Panc1 (cell line): ENCODE measurements around the gene TIMP1. TPM values are rescaled to one million over a fixed set of nuclear protein-coding genes. Genes with fewer than 3 reads are reported as not detected.
A peak's percentile ranks its signal among the peaks of the same experiment; 100 is the strongest.

Experiments used
- ATAC-seq: fragments of 200-7000 bp; cut with Tn5 transposase; 2 replicates; pipeline ENCODE4 v1.9.1; 2020; ENCODE audit warnings: mild to moderate bottlenecking, moderate library complexity
- BruUV-seq: library from RNA; stranded (reverse); fragments of 400-500 nt; replicated peaks from 2 replicates; lab custom pipeline; 2021; lab: Mats Ljungman, UMichigan
- CTCF ChIA-PET: fragments of 300-600 bp; sonication (Branson Sonifier 250); formaldehyde crosslinking; loops from one replicate; lab custom pipeline; 2022; ENCODE audit warnings: antibody characterized with exemption; lab: Charles Lee
- POLR2A ChIA-PET: fragments of 300-600 bp; sonication (Branson Sonifier 250); formaldehyde crosslinking; loops from one replicate; lab custom pipeline; 2022; ENCODE audit warnings: antibody characterized with exemption; lab: Charles Lee
- DNase-seq: peaks from one replicate; pipeline ENCODE4 v3.0.0-alpha.2; 2010; ENCODE audit warnings: low read depth, low spot score
- H3K27ac ChIP-seq: 2 replicates; pipeline ENCODE4 v1.5.1; 2011; ENCODE audit warnings: mild to moderate bottlenecking, low read length, inconsistent platforms
- H3K27me3 ChIP-seq: fragments of 200-500 bp; sonication (Bioruptor generic); 2 replicates; pipeline ENCODE4 v1.6.0; 2014; ENCODE audit warnings: low read length, inconsistent platforms; ENCODE audit not compliant: control insufficient read depth, insufficient read depth
- H3K36me3 ChIP-seq: fragments of 200-500 bp; sonication (Bioruptor generic); 2 replicates; pipeline ENCODE4 v1.5.1; 2014; ENCODE audit warnings: inconsistent platforms, mild to moderate bottlenecking, low read length, moderate library complexity; ENCODE audit not compliant: control insufficient read depth, insufficient read depth
- H3K4me1 ChIP-seq: 2 replicates; pipeline ENCODE4 v1.5.1; 2011; ENCODE audit warnings: inconsistent platforms, mild to moderate bottlenecking, low read length, moderate library complexity; ENCODE audit not compliant: control insufficient read depth, insufficient read depth
- H3K4me3 ChIP-seq, 2 experiments: 2 replicates each; pipeline ENCODE4 v1.5.1; 2011 to 2012; ENCODE audit warnings: low read depth in 2 of 2, low read length in 2 of 2, mild to moderate bottlenecking in 2 of 2, inconsistent platforms in 1 of 2, moderate library complexity in 1 of 2
- H3K9me3 ChIP-seq: fragments of 200-500 bp; sonication (Bioruptor generic); 2 replicates; pipeline ENCODE4 v1.5.1; 2014; ENCODE audit warnings: low read depth, mild to moderate bottlenecking, inconsistent platforms, low read length, moderate library complexity; ENCODE audit not compliant: control insufficient read depth, insufficient read depth
- CTCF ChIP-seq: fragments of 450-650 bp; IDR thresholded peaks from 2 replicates; pipeline ENCODE4 v1.5.1; 2017; ENCODE audit warnings: mild to moderate bottlenecking
- POLR2AphosphoS5 ChIP-seq: IDR thresholded peaks from 2 replicates; pipeline ENCODE4 v1.6.1; 2012; ENCODE audit warnings: mild to moderate bottlenecking, low read depth, low read length, moderate library complexity
- REST ChIP-seq, 2 experiments: IDR thresholded peaks; 2 replicates each; pipeline ENCODE4 v1.6.1; 2011 to 2012; ENCODE audit warnings: low read depth in 2 of 2, control low read depth in 1 of 2, low read length in 1 of 2, mild to moderate bottlenecking in 1 of 2, moderate library complexity in 1 of 2; ENCODE audit not compliant: insufficient read depth in 1 of 2
- SIN3A ChIP-seq: IDR thresholded peaks from 2 replicates; pipeline ENCODE4 v1.6.1; 2012; ENCODE audit warnings: low read depth, mild to moderate bottlenecking, low read length, moderate library complexity, borderline replicate concordance; ENCODE audit not compliant: insufficient read depth
- TCF7L2 ChIP-seq: IDR thresholded peaks from 2 replicates; pipeline ENCODE4 v1.6.1; 2011; ENCODE audit warnings: mild to moderate bottlenecking, low read depth, low read length, inconsistent platforms
- in situ Hi-C: cut with HindIII; loops from 2 replicates; pipeline ENCODE4 v1.10.0; 2016; ENCODE audit warnings: low sequenced_read_pairs, low pct_unique_long_range_greater_than_20kb
- intact Hi-C: fragments of 100-400 bp; cut with micrococcal nuclease; formaldehyde crosslinking; loops from one replicate; pipeline ENCODE4 v1.10.0; 2022; ENCODE audit not compliant: unreplicated experiment
- total RNA-seq: library from RNA; stranded (reverse); gene quantifications from one replicate; pipeline ENCODE4 v1.2.1, GENCODE V29; 2021; ENCODE audit not compliant: unreplicated experiment

TIMP1 gene
- total RNA-seq, 1 experiment from 2014 or later, result 131 TPM

GRCh38 chrX:47614618-47615017 is 32.4 kb downstream of the TIMP1 start:
- in situ Hi-C loops (no loop called here), intact Hi-C loops (no loop called here)
- Histone ChIP-seq H3K27ac (no peak overlapping the region), H3K36me3 (no peaks in the 10 kb centered on the region), H3K4me1 (peaks cover 2% of the 10 kb centered on the region; the same call in 1 of the 2 replicates), H3K27me3 (no peaks in the 10 kb centered on the region), H3K9me3 (no peaks in the 10 kb centered on the region), H3K4me3 (no peak overlapping the region)
- no TSS peak for BruUV-seq
- ATAC-seq (no peak), DNase-seq (no peak)
- no peak for TF ChIP-seq TCF7L2
- no peak for TF ChIP-seq REST (IDR thresholded peaks at IDR 0.05; ENCODE audit: insufficient read depth in 1 of 2, low read depth in 2 of 2, low read length in 1 of 2)
- TF ChIP-seq POLR2AphosphoS5, result no peak
- TF ChIP-seq CTCF, result no peak
- no peak for TF ChIP-seq SIN3A
- ChIA-PET POLR2A (no interaction called here), CTCF (no interaction called here)

- Histone ChIP-seq H3K27me3 (no peaks in the 10 kb centered on the region; the same call in 1 of the 2 replicates), H3K27ac (no peak overlapping the region), H3K9me3 (no peaks in the 10 kb centered on the region), H3K36me3 (no peaks in the 10 kb centered on the region), H3K4me3 (peak overlapping the region; percentile 40 to 49), H3K4me1 (peaks cover under 1% of the 10 kb centered on the region; the same call in 1 of the 2 replicates)
- BruUV-seq, result no TSS peak
- DNase-seq (no peak), ATAC-seq (no peak)
- in situ Hi-C loops (no loop called here), intact Hi-C loops (no loop called here)
- CTCF ChIA-PET, result no interaction called here
- POLR2A ChIA-PET, result no interaction called here
- TF ChIP-seq TCF7L2 (no peak), REST (IDR thresholded peaks at IDR 0.05; ENCODE audit: insufficient read depth in 1 of 2, low read depth in 2 of 2, low read length in 1 of 2) (no peak; a peak in 1 of 4 replicates), CTCF (no peak), SIN3A (no peak), POLR2AphosphoS5 (no peak)
Measured at GRCh38 chrX:47618923-47619485, 36.8 kb downstream of the TIMP1 start.
